Liver (tissue), 9 donors: ENCODE data around the gene PIPOX. TPM values are rescaled to one million over a fixed set of nuclear protein-coding genes. Genes with fewer than 3 reads are reported as not detected.

ENCODE experiments used
- DNase-seq: peaks from one replicate; pipeline ENCODE4 v3.0.0-alpha.2; 2017; ENCODE audit warnings: low spot score
- H3K27ac ChIP-seq, 2 donors: one replicate each; pipeline ENCODE4 v1.7.0; 2013; ENCODE audit warnings: inconsistent platforms in 2 of 2, low read length in 2 of 2, control low read depth in 1 of 2, low read depth in 1 of 2, mild to moderate bottlenecking in 1 of 2
- H3K27me3 ChIP-seq, 4 donors: one replicate each; pipeline versions ENCODE4 v1.6.1 to v1.7.0; 2013; ENCODE audit warnings: low read length in 3 of 4, inconsistent platforms in 1 of 4, mild to moderate bottlenecking in 1 of 4, moderate library complexity in 1 of 4; ENCODE audit not compliant: control insufficient read depth in 4 of 4, insufficient read depth in 4 of 4
- H3K36me3 ChIP-seq, 4 donors: one replicate each; pipeline versions ENCODE4 v1.6.1 to v1.7.0; 2013; ENCODE audit warnings: low read length in 3 of 4, mild to moderate bottlenecking in 3 of 4, low read depth in 1 of 4, moderate library complexity in 1 of 4; ENCODE audit not compliant: control insufficient read depth in 4 of 4, insufficient read depth in 3 of 4
- H3K4me1 ChIP-seq, 4 donors: one replicate each; pipeline versions ENCODE4 v1.6.1 to v1.7.0; 2013; ENCODE audit warnings: low read length in 3 of 4, mild to moderate bottlenecking in 3 of 4, moderate library complexity in 1 of 4; ENCODE audit not compliant: control insufficient read depth in 4 of 4, insufficient read depth in 4 of 4
- H3K4me3 ChIP-seq, 3 donors: one replicate each; pipeline versions ENCODE4 v1.6.1 to v1.7.0; 2013; ENCODE audit warnings: low read length in 3 of 3, control low read depth in 1 of 3, low read depth in 1 of 3, mild to moderate bottlenecking in 1 of 3
- H3K9ac ChIP-seq, 2 donors: one replicate each; pipeline ENCODE4 v1.7.0; 2013; ENCODE audit warnings: low read length in 2 of 2, mild to moderate bottlenecking in 2 of 2, moderate library complexity in 2 of 2, control low read depth in 1 of 2, low read depth in 1 of 2
- H3K9me3 ChIP-seq, 4 donors: one replicate each; pipeline versions ENCODE4 v1.6.1 to v1.7.0; 2013; ENCODE audit warnings: low read length in 3 of 4; ENCODE audit not compliant: control insufficient read depth in 4 of 4
- FOXA2 ChIP-seq: IDR thresholded peaks from 2 replicates; pipeline ENCODE4 v1.6.1; 2016; ENCODE audit warnings: antibody characterized with exemption
- GABPA ChIP-seq, 2 donors: IDR thresholded peaks in 1 of 2; conservative IDR thresholded peaks in 1 of 2; 2 replicates each; pipeline ENCODE4 v1.6.1; 2016; ENCODE audit warnings: antibody characterized with exemption in 2 of 2, mild to moderate bottlenecking in 1 of 2, moderate library complexity in 1 of 2
- HNF4A ChIP-seq, 2 donors: conservative IDR thresholded peaks; 2 replicates each; pipeline ENCODE4 v1.6.1; 2016; ENCODE audit warnings: antibody characterized with exemption in 2 of 2, mild to moderate bottlenecking in 2 of 2
- HNF4G ChIP-seq: IDR thresholded peaks from 2 replicates; pipeline ENCODE4 v1.6.1; 2016; ENCODE audit warnings: antibody characterized with exemption
- JUND ChIP-seq, 2 donors: IDR thresholded peaks; 2 replicates each; pipeline ENCODE4 v1.6.1; 2016; ENCODE audit warnings: antibody characterized with exemption in 2 of 2
- NR2F2 ChIP-seq: IDR thresholded peaks from 2 replicates; pipeline ENCODE4 v1.6.1; 2016; ENCODE audit warnings: antibody characterized with exemption
- RAD21 ChIP-seq, 2 donors: IDR thresholded peaks; 2 replicates each; pipeline ENCODE4 v1.6.1; 2016; ENCODE audit warnings: antibody characterized with exemption in 2 of 2, mild to moderate bottlenecking in 2 of 2
- RXRA ChIP-seq, 2 donors: IDR thresholded peaks; 2 replicates each; pipeline ENCODE4 v1.6.1; 2017 to 2018; ENCODE audit warnings: antibody characterized with exemption in 2 of 2, mild to moderate bottlenecking in 1 of 2
- SP1 ChIP-seq: IDR thresholded peaks from 2 replicates; pipeline ENCODE4 v1.6.1; 2018; ENCODE audit warnings: antibody characterized with exemption, mild to moderate bottlenecking
- TAF1 ChIP-seq: conservative IDR thresholded peaks from 2 replicates; pipeline ENCODE4 v1.6.1; 2016; ENCODE audit warnings: antibody characterized with exemption, mild to moderate bottlenecking
- YY1 ChIP-seq: IDR thresholded peaks from 2 replicates; pipeline ENCODE4 v1.6.1; 2016; ENCODE audit warnings: antibody characterized with exemption, mild to moderate bottlenecking
- WGBS: extraction: QIAGEN DNeasy Blood & Tissue Kit; methylation state at CpG from one replicate; pipeline ENCODE4 v1.1.7; 2013; 5-methylcytosine and 5-hydroxymethylcytosine counted together
- polyA plus RNA-seq, 2 donors: library from polyadenylated mRNA; stranded (reverse) in 1 of 2; unstranded in 1 of 2; fragments of 200-250 nt in 1 of 2; fragments of >200 nt in 1 of 2; fragmentation: Nextera tagmentation in 1 of 2; extraction: Ambion mirVana in 1 of 2; gene quantifications; one replicate each; pipeline versions ENCODE4 v1.2.1 to v1.2.3, GENCODE V29; 2013 to 2015
- total RNA-seq, 2 donors: library from RNA; depleted of rRNA; stranded (reverse); fragments of >200 nt; gene quantifications; one replicate each; pipeline ENCODE4 v1.2.3, GENCODE V29; 2014
- TF ChIP-seq, protein P1 (sequence below): IDR thresholded peaks from 2 replicates; pipeline ENCODE4 v1.6.1; 2016; ENCODE audit warnings: antibody characterized with exemption
- TF ChIP-seq, protein P2 (sequence below): IDR thresholded peaks from 2 replicates; pipeline ENCODE4 v1.6.1; 2016; ENCODE audit warnings: antibody characterized with exemption
- donor health status: healthy.
- donor health status: healthy.
- donor health status: healthy.
- donor health status: healthy.
- donor health status: healthy.

PIPOX gene
- total and polyA plus RNA-seq, 4 donors: 19.3 to 227 (median 158) TPM

DNA sequence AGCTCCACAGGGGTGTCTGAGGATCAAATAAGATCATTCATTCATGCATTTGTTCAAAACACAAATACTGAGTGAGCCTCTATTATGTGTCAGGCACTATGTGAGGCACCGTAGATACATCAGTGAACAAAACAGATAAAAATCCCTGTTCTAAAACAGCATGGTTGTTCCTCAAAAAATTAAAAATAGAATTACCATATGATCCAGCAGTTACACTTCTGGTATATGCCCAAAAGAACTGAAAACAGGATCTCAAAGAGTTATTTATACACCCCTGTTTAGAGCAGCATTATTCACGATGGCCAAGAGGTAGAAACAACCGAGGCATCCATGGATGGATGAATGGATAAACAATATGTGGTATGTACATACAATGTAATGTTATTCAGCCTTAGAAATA, 15.4 kb downstream of the PIPOX start:
- Histone ChIP-seq H3K4me1 (peaks cover 0 to 19% (median 10%) of the 10 kb centered on the region in 4 donors), H3K27me3 (no peaks in the 10 kb centered on the region), H3K27ac (no peak overlapping the region), H3K36me3 (peaks cover under 1 to 31% (median 22%) of the 10 kb centered on the region in 4 donors), H3K9ac (no peak overlapping the region), H3K9me3 (no peaks in the 10 kb centered on the region), H3K4me3 (no peak overlapping the region)
- TF ChIP-seq HNF4G: no peak
- TF ChIP-seq TAF1: no peak
- TF ChIP-seq SP1: no peak
- 90% methylated on average over 3 of the region's 3 CpGs for WGBS
- no peak for DNase-seq

DNA sequence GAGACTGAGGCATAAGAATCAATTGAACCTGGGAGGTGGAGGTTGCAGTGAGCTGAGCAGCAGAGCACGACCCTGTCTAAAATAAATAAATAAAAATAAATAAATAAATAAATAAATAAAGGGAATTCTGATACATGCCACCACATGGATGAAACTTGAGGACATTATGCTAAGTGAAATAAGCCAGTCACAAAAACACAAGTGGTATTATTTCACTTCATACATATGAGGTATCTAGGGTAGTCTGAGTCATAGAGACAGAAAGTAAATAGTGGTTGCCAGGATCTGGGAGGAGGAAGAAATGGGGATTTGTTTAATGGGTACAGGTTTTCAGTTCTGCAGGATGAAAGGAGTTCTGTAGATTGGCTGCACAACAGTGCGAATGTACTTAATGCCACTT, 16.3 kb downstream of the PIPOX start:
- Histone ChIP-seq H3K9ac (no peak overlapping the region), H3K27me3 (no peaks in the 10 kb centered on the region), H3K36me3 (peaks cover 0 to 22% (median 19%) of the 10 kb centered on the region in 4 donors), H3K4me1 (peaks cover 0 to 17% (median 10%) of the 10 kb centered on the region in 4 donors), H3K4me3 (no peak overlapping the region), H3K9me3 (no peaks in the 10 kb centered on the region), H3K27ac (no peak overlapping the region)
- DNase-seq: no peak
- 65% methylated on average over 2 of the region's 2 CpGs for WGBS
- TF ChIP-seq SP1 (no peak), GABPA (IDR thresholded peaks at IDR 0.05 in 1 of 2, conservative IDR thresholded peaks at IDR 0.05 in 1 of 2) (no peak), RAD21 (IDR thresholded peaks at IDR 0.05) (no peak), YY1 (no peak), HNF4A (conservative IDR thresholded peaks at IDR 0.05) (no peak), FOXA2 (no peak), RXRA (IDR thresholded peaks at IDR 0.05) (no peak), HNF4G (no peak), TAF1 (no peak)
- TF ChIP-seq, protein P1, sequence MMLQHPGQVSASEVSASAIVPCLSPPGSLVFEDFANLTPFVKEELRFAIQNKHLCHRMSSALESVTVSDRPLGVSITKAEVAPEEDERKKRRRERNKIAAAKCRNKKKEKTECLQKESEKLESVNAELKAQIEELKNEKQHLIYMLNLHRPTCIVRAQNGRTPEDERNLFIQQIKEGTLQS: no peak

GRCh38 chr17:29060475-29060874, 17.5 kb downstream of the PIPOX start:
- no peak for DNase-seq
- H3K27me3 ChIP-seq: no peaks in the 10 kb centered on the region
- peaks cover 0 to 11% (median 9%) of the 10 kb centered on the region in 4 donors for H3K36me3 ChIP-seq
- no peak for TF ChIP-seq RXRA (IDR thresholded peaks at IDR 0.05)
- TF ChIP-seq NR2F2: no peak
- TF ChIP-seq FOXA2: no peak
- TF ChIP-seq SP1: no peak
- no peak for TF ChIP-seq TAF1
- no peak for TF ChIP-seq HNF4A (conservative IDR thresholded peaks at IDR 0.05)
- TF ChIP-seq, protein P1: no peak
- TF ChIP-seq, protein P2, sequence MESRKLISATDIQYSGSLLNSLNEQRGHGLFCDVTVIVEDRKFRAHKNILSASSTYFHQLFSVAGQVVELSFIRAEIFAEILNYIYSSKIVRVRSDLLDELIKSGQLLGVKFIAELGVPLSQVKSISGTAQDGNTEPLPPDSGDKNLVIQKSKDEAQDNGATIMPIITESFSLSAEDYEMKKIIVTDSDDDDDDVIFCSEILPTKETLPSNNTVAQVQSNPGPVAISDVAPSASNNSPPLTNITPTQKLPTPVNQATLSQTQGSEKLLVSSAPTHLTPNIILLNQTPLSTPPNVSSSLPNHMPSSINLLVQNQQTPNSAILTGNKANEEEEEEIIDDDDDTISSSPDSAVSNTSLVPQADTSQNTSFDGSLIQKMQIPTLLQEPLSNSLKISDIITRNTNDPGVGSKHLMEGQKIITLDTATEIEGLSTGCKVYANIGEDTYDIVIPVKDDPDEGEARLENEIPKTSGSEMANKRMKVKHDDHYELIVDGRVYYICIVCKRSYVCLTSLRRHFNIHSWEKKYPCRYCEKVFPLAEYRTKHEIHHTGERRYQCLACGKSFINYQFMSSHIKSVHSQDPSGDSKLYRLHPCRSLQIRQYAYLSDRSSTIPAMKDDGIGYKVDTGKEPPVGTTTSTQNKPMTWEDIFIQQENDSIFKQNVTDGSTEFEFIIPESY: no peak
- TF ChIP-seq GABPA (IDR thresholded peaks at IDR 0.05 in 1 of 2, conservative IDR thresholded peaks at IDR 0.05 in 1 of 2): no peak
- TF ChIP-seq JUND (IDR thresholded peaks at IDR 0.05): no peak
- no peak overlapping the region for H3K27ac ChIP-seq
- WGBS: 73% methylated on average over 6 of the region's 6 CpGs
- no peaks in the 10 kb centered on the region for H3K9me3 ChIP-seq
- no peak overlapping the region for H3K4me3 ChIP-seq
- H3K9ac ChIP-seq: no peak overlapping the region
- peaks cover 0 to 5% (median 3%) of the 10 kb centered on the region in 4 donors for H3K4me1 ChIP-seq
